Sigmoid colon (tissue), 7 donors: ENCODE data around the gene TCF7L2. TPM values are rescaled to one million over a fixed set of nuclear protein-coding genes. Genes with fewer than 3 reads are reported as not detected.
A peak's percentile ranks its signal among the peaks of the same experiment; 100 is the strongest.

Experiments
- DNase-seq: peaks from one replicate; pipeline ENCODE4 v3.0.0-alpha.2; 2019
- H3K27ac ChIP-seq, 4 donors: fragments of 200-600 bp; sonication (generic); one replicate each; pipeline ENCODE4 v1.5.1; 2016 to 2019; ENCODE audit warnings: mild to moderate bottlenecking in 1 of 4
- H3K27me3 ChIP-seq, 3 donors: fragments of 200-600 bp; sonication (generic); one replicate each; pipeline ENCODE4 v1.5.1; 2019; ENCODE audit warnings: mild to moderate bottlenecking in 1 of 3
- H3K36me3 ChIP-seq, 4 donors: fragments of 200-600 bp; sonication (generic); one replicate each; pipeline ENCODE4 v1.5.1; 2016 to 2019
- H3K4me1 ChIP-seq, 4 donors: fragments of 200-600 bp; sonication (generic); one replicate each; pipeline ENCODE4 v1.5.1; 2017 to 2019
- H3K4me3 ChIP-seq, 4 donors: fragments of 200-600 bp; sonication (generic); one replicate each; pipeline ENCODE4 v1.5.1; 2017 to 2019; ENCODE audit warnings: mild to moderate bottlenecking in 2 of 4, moderate library complexity in 1 of 4
- H3K9me3 ChIP-seq, 4 donors: fragments of 200-600 bp in 3 of 4; sonication (generic) in 3 of 4; one replicate each; pipeline versions ENCODE4 v1.5.1 to v1.6.1; 2013 to 2019
- CTCF ChIP-seq, 4 experiments: fragments of 450-650 bp in 3 of 4; fragments of 200-600 bp in 1 of 4; IDR thresholded peaks; one replicate each; pipeline ENCODE4 v1.5.1; 2016 to 2019; ENCODE audit warnings: antibody characterized with exemption in 4 of 4, mild to moderate bottlenecking in 3 of 4, moderate library complexity in 2 of 4
- EP300 ChIP-seq, 4 donors: sonication (generic); formaldehyde crosslinking; IDR thresholded peaks; one replicate each; pipeline ENCODE4 v1.6.1; 2017; ENCODE audit warnings: antibody characterized with exemption in 4 of 4
- POLR2A ChIP-seq, 2 donors: fragments of 450-650 bp; IDR thresholded peaks; one replicate each; pipeline ENCODE4 v1.6.1; 2016; ENCODE audit warnings: antibody characterized with exemption in 2 of 2, mild to moderate bottlenecking in 2 of 2, moderate library complexity in 2 of 2
- POLR2AphosphoS5 ChIP-seq, 4 donors: sonication (generic); formaldehyde crosslinking; IDR thresholded peaks; one replicate each; pipeline ENCODE4 v1.6.1; 2017; ENCODE audit warnings: antibody characterized with exemption in 4 of 4
- WGBS, 2 donors: extraction: QIAGEN DNeasy Blood & Tissue Kit; methylation state at CpG; one replicate each; pipeline ENCODE4 v1.1.7; 2013; 5-methylcytosine and 5-hydroxymethylcytosine counted together
- intact Hi-C: fragments of 100-400 bp; cut with DNase I; formaldehyde crosslinking; loops from one replicate; pipeline ENCODE4 v1.15.1; 2023
- polyA plus RNA-seq, 3 donors: library from polyadenylated mRNA; stranded (reverse); fragments of 200-250 nt; gene quantifications; one replicate each; pipeline ENCODE4 v1.2.3, GENCODE V29; 2013
- total RNA-seq, 4 donors: library from RNA; depleted of rRNA; stranded (reverse); fragments of >200 nt; gene quantifications; one replicate each; pipeline ENCODE4 v1.1.0, GENCODE V29; 2016
- donor health status: healthy with polysubstance abuse.
- donor health status: Bipolar disorder and iron deficiency.
- donor health status: healthy.

The TCF7L2 gene
- total and polyA plus RNA-seq, 7 donors: 15.3 to 40.4 (median 30.0) TPM

- Histone ChIP-seq H3K9me3 (no peaks in the 10 kb centered on the region), H3K4me1 (peaks cover 0 to 69% (median 64%) of the 10 kb centered on the region in 4 donors), H3K36me3 (no peaks in the 10 kb centered on the region), H3K27ac (peak overlapping the region; percentile 87 to 97 (median 96)), H3K4me3 (peak overlapping the region; percentile 70 to 91 (median 90)), H3K27me3 (no peaks in the 10 kb centered on the region)
- TF ChIP-seq POLR2AphosphoS5 (IDR thresholded peaks at IDR 0.05) (no peak), POLR2A (IDR thresholded peaks at IDR 0.05) (no peak), CTCF (IDR thresholded peaks at IDR 0.05) (no peak), EP300 (IDR thresholded peaks at IDR 0.05) (no peak)
- DNase-seq: peak; percentile 71
- intact Hi-C loops: loop anchor here (2.0 to 10.0 kb wide), 4 partner anchors 44 to 389 kb away; no protein-coding TSS in a partner anchor
- WGBS, 2 donors: 6 to 36% methylated on average over 26 of the region's 26 CpGs
Measured at GRCh38 chr10:112953174-112954159, 3.4 kb downstream of the TCF7L2 start.

- intact Hi-C loops: loop anchor here (5.0 to 10.0 kb wide), 3 partner anchors 42 to 390 kb away; no protein-coding TSS in a partner anchor
- Histone ChIP-seq H3K4me1 (peaks cover 0 to 77% (median 71%) of the 10 kb centered on the region in 4 donors), H3K36me3 (no peaks in the 10 kb centered on the region), H3K27ac (peak overlapping the region; percentile 46 to 97 (median 76)), H3K4me3 (peak overlapping the region in 3 of 4 donors; percentile 7 to 33 (median 26)), H3K9me3 (no peaks in the 10 kb centered on the region), H3K27me3 (no peaks in the 10 kb centered on the region)
- DNase-seq: no peak
- WGBS, 2 donors: 14 to 53% methylated on average over 7 of the region's 7 CpGs
- TF ChIP-seq POLR2AphosphoS5 (IDR thresholded peaks at IDR 0.05) (no peak), POLR2A (IDR thresholded peaks at IDR 0.05) (no peak), EP300 (IDR thresholded peaks at IDR 0.05) (no peak), CTCF (IDR thresholded peaks at IDR 0.05) (no peak)
Measured at GRCh38 chr10:112954974-112955581, 5.0 kb downstream of the TCF7L2 start.

- H3K4me3 ChIP-seq: peak overlapping the region; percentile 5 to 33 (median 16)
- H3K9me3 ChIP-seq: no peaks in the 10 kb centered on the region
- H3K4me1 ChIP-seq: peaks cover 0 to 80% (median 71%) of the 10 kb centered on the region in 4 donors
- intact Hi-C loops: loop anchor here (10.0 kb wide), 1 partner anchor 391 kb away; no protein-coding TSS in a partner anchor
- peak in 3 of 4 donors; percentile 14 to 33 (median 26) for TF ChIP-seq POLR2AphosphoS5 (IDR thresholded peaks at IDR 0.05)
- TF ChIP-seq EP300 (IDR thresholded peaks at IDR 0.05): no peak
- WGBS, 2 donors: 3 to 14% methylated on average over 12 of the region's 12 CpGs
- peak; percentile 68 for DNase-seq
- no peaks in the 10 kb centered on the region for H3K27me3 ChIP-seq
- H3K27ac ChIP-seq: peak overlapping the region; percentile 46 to 97 (median 76)
- H3K36me3 ChIP-seq: no peaks in the 10 kb centered on the region
Measured at GRCh38 chr10:112955582-112956421, 5.8 kb downstream of the TCF7L2 start.

DNA sequence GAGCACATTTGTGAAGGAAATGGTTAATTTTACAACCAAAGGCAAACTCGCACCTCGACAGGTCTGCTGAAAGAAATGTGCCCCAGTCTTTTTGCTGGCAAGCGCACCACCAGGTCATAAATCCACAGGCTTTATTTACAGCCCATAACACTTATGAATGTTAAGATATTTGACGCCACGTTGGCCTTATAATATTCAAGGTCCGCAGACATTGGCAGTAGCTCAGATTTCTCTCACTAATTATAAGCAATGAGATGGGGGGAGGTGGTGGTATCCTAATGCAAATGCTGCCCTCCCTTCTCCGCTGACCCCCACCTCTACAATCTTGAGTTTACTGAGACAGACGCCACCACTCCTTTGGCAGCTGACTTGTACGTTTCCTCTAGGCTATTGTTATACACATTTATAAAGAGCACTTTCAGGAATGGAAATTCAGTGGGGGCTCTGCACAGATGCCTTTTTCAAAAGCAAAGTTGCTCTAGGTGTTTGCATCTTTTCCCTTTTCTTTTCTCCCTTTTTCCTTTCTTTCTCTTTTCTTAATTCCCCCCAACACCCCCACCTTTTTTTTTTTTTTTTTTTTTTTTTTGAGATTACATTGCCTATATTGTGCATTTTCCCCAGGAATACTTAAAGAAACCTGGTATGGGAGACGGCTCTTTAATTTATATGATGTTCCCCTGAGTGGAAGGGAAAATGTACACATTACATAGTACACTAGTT lies 6.7 kb downstream of the TCF7L2 start:
- intact Hi-C loops: loop anchor here (10.0 kb wide), 1 partner anchor 392 kb away; no protein-coding TSS in a partner anchor
- Histone ChIP-seq H3K4me3 (no peak overlapping the region), H3K9me3 (no peaks in the 10 kb centered on the region), H3K36me3 (no peaks in the 10 kb centered on the region), H3K4me1 (peaks cover 0 to 86% (median 78%) of the 10 kb centered on the region in 4 donors), H3K27me3 (no peaks in the 10 kb centered on the region), H3K27ac (peak overlapping the region; percentile 46 to 97 (median 76))
- peak; percentile 59 for DNase-seq
- 17 to 53% methylated on average over 10 of the region's 10 CpGs for WGBS, 2 donors
- TF ChIP-seq CTCF (IDR thresholded peaks at IDR 0.05): no peak
- TF ChIP-seq EP300 (IDR thresholded peaks at IDR 0.05): no peak
- TF ChIP-seq POLR2AphosphoS5 (IDR thresholded peaks at IDR 0.05): peak in 1 of 4 donors; percentile 34
- TF ChIP-seq POLR2A (IDR thresholded peaks at IDR 0.05): no peak
